Uterus (tissue), 4 donors: ENCODE data around the gene EMID1. TPM values are rescaled to one million over a fixed set of nuclear protein-coding genes. Genes with fewer than 3 reads are reported as not detected.
A peak's percentile ranks its signal among the peaks of the same experiment; 100 is the strongest.

Experiments used
- DNase-seq, 2 donors: peaks; one replicate each; pipeline ENCODE4 v3.0.0-alpha.2; 2019 to 2020
- H3K27ac ChIP-seq, 2 donors: fragments of 200-600 bp; sonication (generic); 1 replicate in 1 of 2; 2 replicates in 1 of 2; pipeline ENCODE4 v1.5.1; 2016 to 2018
- H3K27me3 ChIP-seq, 2 donors: fragments of 200-600 bp; sonication (generic); one replicate each; pipeline ENCODE4 v1.5.1; 2018 to 2019; ENCODE audit warnings: control low read depth in 1 of 2
- H3K36me3 ChIP-seq, 2 donors: fragments of 200-600 bp; sonication (generic); one replicate each; pipeline ENCODE4 v1.5.1; 2019; ENCODE audit warnings: control low read depth in 1 of 2
- H3K4me1 ChIP-seq, 2 donors: fragments of 200-600 bp; sonication (generic); one replicate each; pipeline ENCODE4 v1.5.1; 2018 to 2019; ENCODE audit warnings: control low read depth in 1 of 2
- H3K4me3 ChIP-seq, 2 donors: fragments of 200-600 bp; sonication (generic); 1 replicate in 1 of 2; 2 replicates in 1 of 2; pipeline ENCODE4 v1.5.1; 2018 to 2019; ENCODE audit warnings: mild to moderate bottlenecking in 1 of 2
- H3K9me3 ChIP-seq, 2 donors: fragments of 200-600 bp; sonication (generic); one replicate each; pipeline ENCODE4 v1.5.1; 2019; ENCODE audit warnings: control low read depth in 1 of 2
- CTCF ChIP-seq, 4 experiments: fragments of 200-600 bp in 2 of 4; fragments of 450-650 bp in 2 of 4; sonication (generic) in 2 of 4; IDR thresholded peaks; one replicate each; pipeline ENCODE4 v1.5.1; 2016 to 2019; ENCODE audit warnings: antibody characterized with exemption in 4 of 4, mild to moderate bottlenecking in 2 of 4, moderate library complexity in 1 of 4
- POLR2A ChIP-seq, 2 donors: fragments of 450-650 bp; IDR thresholded peaks; one replicate each; pipeline ENCODE4 v1.6.1; 2016; ENCODE audit warnings: antibody characterized with exemption in 2 of 2, mild to moderate bottlenecking in 1 of 2, moderate library complexity in 1 of 2
- intact Hi-C: fragments of 100-400 bp; cut with DNase I; formaldehyde crosslinking; loops from one replicate; pipeline ENCODE4 v1.15.1; 2023; ENCODE audit warnings: low total_unique reads
- total RNA-seq, 4 donors: library from RNA; depleted of rRNA in 3 of 4; stranded (reverse); fragments of >200 nt in 3 of 4; gene quantifications; one replicate each; pipeline versions ENCODE4 v1.1.0 to v1.2.4, GENCODE V29; 2014 to 2023
- donor health status: DM: yes; HTN: yes; CAD: no.

EMID1 gene
- total RNA-seq, 4 donors from 2014 or later = under 0.01 to 30.0 (median 10.2) TPM

GRCh38 chr22:29203488-29204454 lies 1.9 kb upstream of the EMID1 start:
- no peaks in the 10 kb centered on the region for H3K36me3 ChIP-seq
- no peak for TF ChIP-seq CTCF (IDR thresholded peaks at IDR 0.05)
- no peak for TF ChIP-seq POLR2A (IDR thresholded peaks at IDR 0.05)
- no peaks in the 10 kb centered on the region for H3K9me3 ChIP-seq
- H3K4me3 ChIP-seq = no peak overlapping the region
- peaks cover 0 to 10% of the 10 kb centered on the region in 2 donors for H3K4me1 ChIP-seq
- DNase-seq = no peak
- H3K27me3 ChIP-seq = no peaks in the 10 kb centered on the region
- intact Hi-C loops = no loop called here
- H3K27ac ChIP-seq = no peak overlapping the region

- TF ChIP-seq POLR2A (IDR thresholded peaks at IDR 0.05) = no peak
- no peak for TF ChIP-seq CTCF (IDR thresholded peaks at IDR 0.05)
- no peaks in the 10 kb centered on the region for H3K27me3 ChIP-seq
- no peaks in the 10 kb centered on the region for H3K9me3 ChIP-seq
- H3K36me3 ChIP-seq = no peaks in the 10 kb centered on the region
- intact Hi-C loops = no loop called here
- no peak for DNase-seq
- H3K4me3 ChIP-seq = no peak overlapping the region
- H3K27ac ChIP-seq = no peak overlapping the region
- peaks cover 0 to 10% of the 10 kb centered on the region in 2 donors for H3K4me1 ChIP-seq
These were observed 1.1 kb upstream of the EMID1 start for GRCh38 chr22:29204455-29205183.

- Histone ChIP-seq H3K27me3 (no peaks in the 10 kb centered on the region), H3K9me3 (no peaks in the 10 kb centered on the region), H3K4me1 (peaks cover 0 to 10% of the 10 kb centered on the region in 2 donors), H3K4me3 (peak overlapping the region; percentile 61 to 66), H3K27ac (peak overlapping the region; percentile 3 to 71), H3K36me3 (no peaks in the 10 kb centered on the region)
- intact Hi-C loops = no loop called here
- no peak for DNase-seq
- TF ChIP-seq POLR2A (IDR thresholded peaks at IDR 0.05) (no peak), CTCF (IDR thresholded peaks at IDR 0.05) (no peak)
These were observed 473 bp upstream of the EMID1 start for GRCh38 chr22:29205252-29205593.

GRCh38 chr22:29206372-29207242 lies 911 bp downstream of the EMID1 start:
- Histone ChIP-seq H3K27me3 (no peaks in the 10 kb centered on the region), H3K27ac (peak overlapping the region in 1 of 2 donors; percentile 71), H3K9me3 (no peaks in the 10 kb centered on the region), H3K36me3 (no peaks in the 10 kb centered on the region), H3K4me3 (peak overlapping the region; percentile 61 to 66), H3K4me1 (peaks cover 0 to 10% of the 10 kb centered on the region in 2 donors)
- no peak for DNase-seq
- TF ChIP-seq POLR2A (IDR thresholded peaks at IDR 0.05) (no peak), CTCF (IDR thresholded peaks at IDR 0.05) (no peak)
- intact Hi-C loops = no loop called here
